ENCODE measurements around the gene RIT1.

DNA sequence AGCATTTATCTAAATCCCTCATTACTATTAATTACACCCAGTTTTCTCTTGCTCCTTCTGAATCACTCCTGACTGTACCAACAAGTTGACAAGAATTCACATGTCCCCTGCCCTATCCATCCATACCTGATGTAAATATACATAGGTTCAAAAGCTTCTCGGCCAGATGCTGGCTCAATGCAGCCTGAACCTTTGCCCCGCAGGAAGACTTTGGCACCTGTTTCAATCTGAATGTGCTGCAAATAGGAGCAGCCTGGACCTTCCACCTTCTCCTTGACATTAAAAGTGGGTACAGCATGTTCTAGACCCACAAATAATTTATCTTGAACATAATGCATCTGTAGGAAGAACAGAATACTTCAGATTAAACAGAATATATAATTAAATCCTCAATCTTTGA is 14.4 kb upstream of the RIT1 start:
- TF ChIP-seq, protein P1, sequence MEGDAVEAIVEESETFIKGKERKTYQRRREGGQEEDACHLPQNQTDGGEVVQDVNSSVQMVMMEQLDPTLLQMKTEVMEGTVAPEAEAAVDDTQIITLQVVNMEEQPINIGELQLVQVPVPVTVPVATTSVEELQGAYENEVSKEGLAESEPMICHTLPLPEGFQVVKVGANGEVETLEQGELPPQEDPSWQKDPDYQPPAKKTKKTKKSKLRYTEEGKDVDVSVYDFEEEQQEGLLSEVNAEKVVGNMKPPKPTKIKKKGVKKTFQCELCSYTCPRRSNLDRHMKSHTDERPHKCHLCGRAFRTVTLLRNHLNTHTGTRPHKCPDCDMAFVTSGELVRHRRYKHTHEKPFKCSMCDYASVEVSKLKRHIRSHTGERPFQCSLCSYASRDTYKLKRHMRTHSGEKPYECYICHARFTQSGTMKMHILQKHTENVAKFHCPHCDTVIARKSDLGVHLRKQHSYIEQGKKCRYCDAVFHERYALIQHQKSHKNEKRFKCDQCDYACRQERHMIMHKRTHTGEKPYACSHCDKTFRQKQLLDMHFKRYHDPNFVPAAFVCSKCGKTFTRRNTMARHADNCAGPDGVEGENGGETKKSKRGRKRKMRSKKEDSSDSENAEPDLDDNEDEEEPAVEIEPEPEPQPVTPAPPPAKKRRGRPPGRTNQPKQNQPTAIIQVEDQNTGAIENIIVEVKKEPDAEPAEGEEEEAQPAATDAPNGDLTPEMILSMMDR (conservative IDR thresholded peaks at IDR 0.05; ENCODE audit: low read length): no peak
- no peak for TF ChIP-seq EZH2phosphoT487 (IDR thresholded peaks at IDR 0.05; ENCODE audit: borderline replicate concordance)
